Ovary (tissue), 9 donors: ENCODE results near the gene APP. TPM values are rescaled to one million over a fixed set of nuclear protein-coding genes. Genes with fewer than 3 reads are reported as not detected.

Source experiments
- DNase-seq, 5 donors: peaks; one replicate each; pipeline ENCODE4 v3.0.0-alpha.2; 2019 to 2020
- H3K27ac ChIP-seq, 2 donors: fragments of 200-600 bp; one replicate each; pipeline versions ENCODE4 v1.5.1 to v1.8.0; 2019 to 2022
- H3K27me3 ChIP-seq: fragments of 200-600 bp; one replicate; pipeline ENCODE4 v1.8.0; 2022
- H3K36me3 ChIP-seq: fragments of 200-600 bp; sonication (generic); one replicate; pipeline ENCODE4 v1.5.1; 2019
- H3K4me1 ChIP-seq: one replicate; pipeline ENCODE4 v1.8.1; 2013; ENCODE audit warnings: mild to moderate bottlenecking, moderate library complexity; ENCODE audit not compliant: insufficient read depth
- H3K4me3 ChIP-seq: fragments of 200-600 bp; sonication (generic); one replicate; pipeline ENCODE4 v1.5.1; 2017
- H3K9me3 ChIP-seq, 2 donors: fragments of 200-600 bp in 1 of 2; sonication (generic) in 1 of 2; one replicate each; pipeline versions ENCODE4 v1.5.1 to v1.8.1; 2013 to 2019; ENCODE audit warnings: mild to moderate bottlenecking in 1 of 2, moderate library complexity in 1 of 2
- EP300 ChIP-seq: sonication (generic); formaldehyde crosslinking; IDR thresholded peaks from one replicate; pipeline ENCODE4 v1.6.1; 2017; ENCODE audit warnings: antibody characterized with exemption
- POLR2A ChIP-seq: fragments of 450-650 bp; IDR thresholded peaks from one replicate; pipeline ENCODE4 v1.6.1; 2017; ENCODE audit warnings: antibody characterized with exemption, mild to moderate bottlenecking, moderate library complexity
- WGBS, 3 donors: extraction: QIAGEN DNeasy Blood & Tissue Kit in 1 of 3; methylation state at CpG; one replicate each; pipeline versions ENCODE4 v1.1.5 to v1.1.7; 2013 to 2017; 5-methylcytosine and 5-hydroxymethylcytosine counted together
- intact Hi-C, 4 donors: fragments of 100-400 bp; cut with DNase I; formaldehyde crosslinking; loops; one replicate each; pipeline versions ENCODE4 v1.11.0 to v1.15.1; 2022 to 2023
- polyA plus RNA-seq, 2 donors: library from polyadenylated mRNA; stranded (reverse); fragments of 200-250 nt in 1 of 2; fragments of 350-450 nt in 1 of 2; fragmentation: Illumina TruSeq in 1 of 2; extraction: RNeasy Lipid Tissue Mini Kit (QIAGEN cat#74804) in 1 of 2; gene quantifications; one replicate each; pipeline ENCODE4 v1.2.3, GENCODE V29; 2013 to 2014
- total RNA-seq, 7 donors: library from RNA; depleted of rRNA in 2 of 7; stranded (reverse); fragments of >200 nt in 2 of 7; fragmentation: NEBNext Ultra II Directional in 3 of 7; extraction: Animal tissue kit (Norgen Biotek cat#: 25700) in 3 of 7; gene quantifications; one replicate each; pipeline versions ENCODE4 v1.1.0 to v1.2.4, GENCODE V29; 2016 to 2023
- TF ChIP-seq, protein P1 (sequence below), 3 donors: fragments of 450-650 bp in 2 of 3; fragments of 200-600 bp in 1 of 3; IDR thresholded peaks; one replicate each; pipeline versions ENCODE4 v1.5.1 to v1.8.0; 2016 to 2022; ENCODE audit warnings: antibody characterized with exemption in 3 of 3, mild to moderate bottlenecking in 1 of 3
- donor health status: DM: no; HTN: no; CAD: no; lungs with moderate emphysema.
- donor health status: DM: no; HTN: no; CAD: no.
- donor health status: Bipolar disorder and iron deficiency.
- donor health status: DM: yes; HTN: yes; CAD: no.
- donor health status: DM: no; HTN: no; CAD: no.
- donor health status: DM: yes; HTN: yes; CAD: no.

APP gene
- total and polyA plus RNA-seq, 9 donors: 211 to 945 (median 364) TPM

DNA sequence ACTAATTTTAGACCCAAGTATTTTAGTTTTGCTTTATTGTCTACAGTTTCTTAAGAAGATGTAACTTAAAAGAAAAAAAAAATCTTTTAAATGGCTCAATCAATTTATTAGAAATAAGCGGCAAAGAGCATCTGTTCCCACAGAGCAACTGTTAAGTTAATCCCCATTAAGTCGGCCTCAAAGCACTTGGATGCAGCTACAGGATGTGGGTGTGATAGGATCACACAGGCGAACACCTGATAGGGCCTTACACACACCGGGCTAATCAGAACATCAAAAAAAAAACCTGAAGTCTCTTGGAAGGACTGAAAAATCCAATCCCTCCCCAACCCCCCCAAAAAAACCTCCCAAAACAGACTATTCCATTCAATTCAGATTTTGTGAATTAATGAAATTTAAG lies 23.0 kb downstream of the APP start:
- no peaks in the 10 kb centered on the region for H3K9me3 ChIP-seq
- H3K27me3 ChIP-seq: no peaks in the 10 kb centered on the region
- TF ChIP-seq, protein P1, sequence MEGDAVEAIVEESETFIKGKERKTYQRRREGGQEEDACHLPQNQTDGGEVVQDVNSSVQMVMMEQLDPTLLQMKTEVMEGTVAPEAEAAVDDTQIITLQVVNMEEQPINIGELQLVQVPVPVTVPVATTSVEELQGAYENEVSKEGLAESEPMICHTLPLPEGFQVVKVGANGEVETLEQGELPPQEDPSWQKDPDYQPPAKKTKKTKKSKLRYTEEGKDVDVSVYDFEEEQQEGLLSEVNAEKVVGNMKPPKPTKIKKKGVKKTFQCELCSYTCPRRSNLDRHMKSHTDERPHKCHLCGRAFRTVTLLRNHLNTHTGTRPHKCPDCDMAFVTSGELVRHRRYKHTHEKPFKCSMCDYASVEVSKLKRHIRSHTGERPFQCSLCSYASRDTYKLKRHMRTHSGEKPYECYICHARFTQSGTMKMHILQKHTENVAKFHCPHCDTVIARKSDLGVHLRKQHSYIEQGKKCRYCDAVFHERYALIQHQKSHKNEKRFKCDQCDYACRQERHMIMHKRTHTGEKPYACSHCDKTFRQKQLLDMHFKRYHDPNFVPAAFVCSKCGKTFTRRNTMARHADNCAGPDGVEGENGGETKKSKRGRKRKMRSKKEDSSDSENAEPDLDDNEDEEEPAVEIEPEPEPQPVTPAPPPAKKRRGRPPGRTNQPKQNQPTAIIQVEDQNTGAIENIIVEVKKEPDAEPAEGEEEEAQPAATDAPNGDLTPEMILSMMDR (IDR thresholded peaks at IDR 0.05): no peak
- TF ChIP-seq POLR2A: no peak
- no peak for DNase-seq
- no peak overlapping the region for H3K27ac ChIP-seq
- intact Hi-C loops: no loop called here
- H3K4me1 ChIP-seq: peaks cover 6% of the 10 kb centered on the region
- H3K4me3 ChIP-seq: no peak overlapping the region
- no peaks in the 10 kb centered on the region for H3K36me3 ChIP-seq
- WGBS, 3 donors: 72 to 84% (median 72%) methylated on average over 4 of the region's 4 CpGs

DNA sequence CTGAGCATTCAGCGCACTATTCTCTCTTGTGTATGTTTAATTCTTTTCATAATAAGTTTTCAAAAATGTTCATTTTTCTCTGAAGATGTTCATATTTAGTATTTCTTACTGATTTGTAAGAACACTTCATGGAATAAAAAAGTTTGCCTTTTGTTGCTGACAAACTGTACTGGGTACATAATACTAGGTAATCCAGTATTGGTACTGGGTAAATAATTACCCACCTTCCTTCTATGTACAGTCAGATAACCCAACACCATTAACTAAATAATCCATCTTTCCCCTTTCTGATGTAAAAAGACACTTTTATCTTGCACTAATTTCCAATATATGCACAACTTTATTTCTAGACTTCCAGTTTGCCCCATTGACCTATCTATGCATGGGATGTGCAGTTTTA lies 23.9 kb downstream of the APP start:
- Histone ChIP-seq H3K36me3 (no peaks in the 10 kb centered on the region), H3K4me3 (no peak overlapping the region), H3K27ac (no peak overlapping the region), H3K9me3 (no peaks in the 10 kb centered on the region), H3K27me3 (no peaks in the 10 kb centered on the region), H3K4me1 (peaks cover 6% of the 10 kb centered on the region)
- DNase-seq: no peak
- TF ChIP-seq, protein P1 (IDR thresholded peaks at IDR 0.05): no peak
- TF ChIP-seq POLR2A (no peak), EP300 (no peak)
- 95 to 99% (median 96%) methylated on average over 1 of the region's 1 CpG for WGBS, 3 donors
- intact Hi-C loops: no loop called here

DNA sequence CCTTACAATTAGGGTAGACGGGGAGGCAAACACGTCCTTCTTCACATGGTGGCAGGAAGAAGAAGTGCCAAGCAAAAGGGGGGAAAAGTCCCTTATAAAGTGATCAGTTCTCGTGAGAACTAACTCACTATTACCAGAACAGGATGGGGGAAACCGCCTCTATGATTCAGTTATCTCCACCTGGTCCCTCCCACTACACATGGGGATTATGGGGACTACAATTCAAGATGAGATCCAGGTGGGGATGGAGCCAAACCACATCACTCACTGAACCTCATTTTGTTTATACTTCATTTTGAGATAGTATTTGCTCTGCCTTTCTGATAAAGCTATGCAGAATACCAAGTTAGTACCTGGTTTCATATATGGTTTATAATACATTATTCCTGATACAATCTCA lies 26.5 kb downstream of the APP start:
- Histone ChIP-seq H3K27ac (no peak overlapping the region), H3K36me3 (no peaks in the 10 kb centered on the region), H3K4me3 (no peak overlapping the region), H3K4me1 (peaks cover 10% of the 10 kb centered on the region), H3K9me3 (no peaks in the 10 kb centered on the region), H3K27me3 (no peaks in the 10 kb centered on the region)
- intact Hi-C loops: no loop called here
- TF ChIP-seq EP300: no peak
- no peak for TF ChIP-seq POLR2A
- TF ChIP-seq, protein P1 (IDR thresholded peaks at IDR 0.05): no peak
- DNase-seq: no peak
- WGBS, 3 donors: 74 to 88% (median 87%) methylated on average over 4 of the region's 4 CpGs

DNA sequence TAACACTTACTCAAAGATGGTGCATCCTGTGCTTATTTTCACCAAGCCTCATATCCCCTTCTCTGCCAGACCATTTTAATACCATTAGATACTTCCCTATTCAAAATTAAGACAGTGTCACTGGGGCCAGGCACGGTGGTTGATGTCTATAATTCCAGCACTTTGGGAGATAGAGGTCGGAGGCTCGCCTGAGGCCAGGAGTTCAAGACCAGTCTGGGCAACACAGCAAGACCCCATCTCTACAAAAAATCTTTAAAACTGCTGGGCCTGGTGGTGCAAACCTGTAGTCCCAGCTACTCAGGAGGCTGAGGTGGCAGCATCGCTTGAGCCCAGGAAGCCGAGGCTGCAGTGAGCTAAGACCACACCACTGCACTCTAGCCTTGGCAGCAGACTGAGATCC lies 28.2 kb downstream of the APP start:
- TF ChIP-seq, protein P1 (IDR thresholded peaks at IDR 0.05): no peak
- no peak for TF ChIP-seq POLR2A
- TF ChIP-seq EP300: no peak

DNA sequence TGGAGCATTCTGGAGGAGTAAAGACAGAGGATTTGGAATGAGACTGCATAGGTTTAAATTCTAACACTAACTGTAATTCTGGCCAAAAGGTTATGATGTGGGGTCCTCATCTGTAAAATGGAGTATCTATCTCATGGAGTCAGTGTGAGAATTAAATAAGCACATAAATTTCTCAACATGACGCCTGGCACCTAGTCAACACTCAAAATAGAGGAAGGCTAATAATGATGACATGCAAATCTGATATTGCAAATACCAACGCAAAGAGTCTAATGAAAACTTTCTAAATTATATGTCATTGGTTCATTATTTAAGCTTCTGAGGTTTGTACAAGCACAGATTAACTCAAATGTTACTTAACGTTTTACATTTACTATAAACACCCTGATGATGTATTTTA lies 29.6 kb downstream of the APP start:
- DNase-seq: no peak
- TF ChIP-seq EP300: no peak
- TF ChIP-seq, protein P1 (IDR thresholded peaks at IDR 0.05): no peak
- TF ChIP-seq POLR2A: no peak
- Histone ChIP-seq H3K4me1 (peaks cover 8% of the 10 kb centered on the region), H3K36me3 (no peaks in the 10 kb centered on the region), H3K27me3 (no peaks in the 10 kb centered on the region), H3K4me3 (no peak overlapping the region), H3K9me3 (no peaks in the 10 kb centered on the region), H3K27ac (no peak overlapping the region)
- intact Hi-C loops: no loop called here
- 77 to 86% (median 79%) methylated on average over 3 of the region's 3 CpGs for WGBS, 3 donors

More for the DNA sequence above, 28.2 kb downstream of the APP start:
- H3K4me1 ChIP-seq: peaks cover 8% of the 10 kb centered on the region
- no peaks in the 10 kb centered on the region for H3K27me3 ChIP-seq
- 95 to 98% (median 96%) methylated on average over 5 of the region's 5 CpGs for WGBS, 3 donors
- no peak overlapping the region for H3K4me3 ChIP-seq
- no peaks in the 10 kb centered on the region for H3K36me3 ChIP-seq
- no peaks in the 10 kb centered on the region for H3K9me3 ChIP-seq
- intact Hi-C loops: no loop called here
- DNase-seq: no peak
- no peak overlapping the region for H3K27ac ChIP-seq
